GM12891 (cell line): Measurements from ENCODE around the gene UNCX.

ENCODE experiments used
- POLR2A ChIP-seq: IDR thresholded peaks from 2 replicates; pipeline ENCODE4 v1.6.1; 2011; ENCODE audit warnings: low read depth, low read length, control low read depth
- POLR2AphosphoS5 ChIP-seq: IDR thresholded peaks from 2 replicates; pipeline ENCODE4 v1.6.1; 2011; ENCODE audit warnings: low read depth, low read length, control low read depth
- TAF1 ChIP-seq: IDR thresholded peaks from 2 replicates; pipeline ENCODE4 v1.6.1; 2011; ENCODE audit warnings: low read depth, low read length, control low read depth

DNA sequence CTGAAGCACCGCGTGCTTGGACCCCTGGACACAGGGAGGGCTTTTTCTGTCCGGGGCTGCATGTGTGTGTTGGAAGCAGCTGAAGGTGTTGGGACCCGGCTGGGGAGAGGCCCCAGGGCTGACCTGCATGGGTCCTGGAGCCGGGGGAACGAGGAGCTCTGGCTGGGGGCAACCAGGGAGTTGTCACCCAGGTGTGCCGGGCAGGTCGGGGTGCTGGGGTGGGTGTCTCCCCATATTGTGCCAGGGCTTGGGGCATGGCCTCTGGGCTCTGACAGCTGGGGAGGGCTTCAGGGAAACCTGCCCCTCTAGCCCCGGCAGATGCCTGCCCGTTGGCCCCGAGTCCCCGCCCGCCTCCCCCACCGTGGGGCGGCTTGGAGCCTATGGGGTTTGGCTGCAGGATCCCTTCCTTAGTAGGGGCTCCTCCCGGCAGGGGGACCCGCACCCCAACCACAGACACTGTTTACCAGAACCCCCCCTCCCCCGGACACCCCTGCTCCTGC is 42.3 kb downstream of the UNCX start:
- TF ChIP-seq TAF1 (no peak), POLR2AphosphoS5 (no peak), POLR2A (no peak)
